ENCODE data around the gene TMPRSS7. TPM values are rescaled to one million over a fixed set of nuclear protein-coding genes. Genes with fewer than 3 reads are reported as not detected.

Gene TMPRSS7
- total and polyA plus RNA-seq, 12 donors = not detected

GRCh38 chr3:112086076-112086854, 51.7 kb downstream of the TMPRSS7 start, which contains the start of gene C3orf52:
C3orf52 (plus strand) TSS chr3:112086389; CDS start chr3:112086408, 19 bp downstream.
- peaks cover 0 to 68% (median 0%) of the 10 kb centered on the region in 7 donors for H3K27me3 ChIP-seq
- peak within 1 kb of the TSS; percentile 48 to 67 (median 64) for H3K4me3 ChIP-seq
- H3K36me3 ChIP-seq = no peaks in the 10 kb centered on the region
- TF ChIP-seq CTCF (IDR thresholded peaks at IDR 0.05) = peak in 1 of 9 donors; percentile 11
- intact Hi-C loops (cut with DNase I) = no loop called here
- ATAC-seq (peak; percentile 94 to 97 (median 96)), DNase-seq (peak; percentile 85)
- H3K27ac ChIP-seq = peak within 1 kb of the TSS in 9 of 10 donors; percentile 45 to 79 (median 72)
- WGBS, 2 donors = 1% methylated on average over 66 to 67 of the region's 67 CpGs
- no peaks in the 10 kb centered on the region for H3K9me3 ChIP-seq
- peaks cover 2 to 36% (median 23%) of the 10 kb centered on the region in 9 donors for H3K4me1 ChIP-seq

GRCh38 chr3:112086875-112087524, 52.5 kb downstream of the TMPRSS7 start:
- peaks cover 2 to 43% (median 27%) of the 10 kb centered on the region in 9 donors for H3K4me1 ChIP-seq
- TF ChIP-seq CTCF (IDR thresholded peaks at IDR 0.05) = no peak
- H3K27ac ChIP-seq = peak overlapping the region in 8 of 10 donors; percentile 45 to 79 (median 71)
- no peaks in the 10 kb centered on the region for H3K9me3 ChIP-seq
- no peaks in the 10 kb centered on the region for H3K36me3 ChIP-seq
- DNase-seq (no peak), ATAC-seq (peak in 3 of 8 donors; percentile 11 to 26 (median 18))
- H3K4me3 ChIP-seq = peak overlapping the region; percentile 48 to 67 (median 64)
- peaks cover 0 to 71% (median 0%) of the 10 kb centered on the region in 7 donors for H3K27me3 ChIP-seq
- 35 to 38% methylated on average over 14 of the region's 14 CpGs for WGBS, 2 donors
- intact Hi-C loops (cut with DNase I) = no loop called here

GRCh38 chr3:112087746-112088145, 53.2 kb downstream of the TMPRSS7 start:
- WGBS, 2 donors = 83% methylated on average over 5 of the region's 5 CpGs

More at GRCh38 chr3:112087746-112088145, 53.2 kb downstream of the TMPRSS7 start:
- no peak for TF ChIP-seq CTCF (IDR thresholded peaks at IDR 0.05)
- Histone ChIP-seq H3K4me3 (no peak overlapping the region), H3K9me3 (no peaks in the 10 kb centered on the region), H3K27me3 (peaks cover 0 to 77% (median 0%) of the 10 kb centered on the region in 7 donors), H3K27ac (no peak overlapping the region), H3K4me1 (peaks cover 6 to 51% (median 32%) of the 10 kb centered on the region in 9 donors), H3K36me3 (no peaks in the 10 kb centered on the region)
- no peak for ATAC-seq
- intact Hi-C loops (cut with DNase I) = no loop called here
- no peak for DNase-seq
